Measurements from ENCODE around the gene MEIG1. TPM values are rescaled to one million over a fixed set of nuclear protein-coding genes. Genes with fewer than 3 reads are reported as not detected.

Gene MEIG1
- total and polyA plus RNA-seq, 2 of the 8 experiments (the other 6 are each of a cell fraction or from before 2014, with no cell fraction given), result not detected

DNA sequence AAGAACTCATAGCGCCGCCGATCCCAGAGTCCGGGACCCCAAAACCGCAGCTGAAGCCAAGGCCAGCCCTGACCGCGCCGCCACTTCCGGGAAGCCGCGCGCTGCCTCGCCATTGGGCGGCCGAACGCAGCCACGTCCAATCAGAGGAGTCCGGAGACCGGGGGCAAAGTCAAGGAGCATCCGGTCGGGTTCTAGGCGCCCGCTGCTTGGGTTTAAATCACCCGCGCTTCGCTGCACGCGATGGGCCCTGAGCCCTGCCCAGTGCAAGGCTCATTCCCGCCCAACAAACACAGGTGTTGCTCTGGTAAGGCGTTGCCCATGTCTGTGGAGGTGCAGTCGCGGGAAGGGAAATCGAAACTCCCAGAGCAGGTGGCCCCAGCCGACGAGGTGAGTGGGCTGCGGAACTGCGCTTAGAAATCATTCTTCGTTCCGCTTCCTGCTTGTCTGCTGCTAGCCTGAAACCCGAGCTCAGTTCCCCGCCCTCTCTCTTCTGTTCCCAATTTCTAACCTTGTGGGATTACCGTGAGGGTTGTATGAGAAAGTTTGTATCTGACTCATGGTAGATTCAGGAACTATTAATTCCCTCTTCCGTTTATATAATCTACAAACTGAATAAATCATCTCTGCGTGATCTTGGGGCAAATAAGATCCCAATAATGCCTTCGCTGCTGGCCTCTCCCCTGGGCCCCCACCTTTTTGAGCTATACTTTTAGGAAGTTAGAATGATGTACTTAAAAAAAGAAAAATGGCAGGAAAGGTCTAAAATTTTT lies 5.0 kb upstream of the MEIG1 start, which contains the start of gene DCLRE1C (continued):
- no peak for TF ChIP-seq RNF2 (IDR thresholded peaks at IDR 0.05; ENCODE audit: borderline replicate concordance, low read depth, low read length, missing control alignments, poor library complexity, severe bottlenecking)
- peak; percentile 54; the same call in 1 of the 2 replicates for TF ChIP-seq SP1 (IDR thresholded peaks at IDR 0.05; ENCODE audit: low read depth, low read length)
- 0 out of 2 replicates have a peak, but pooled peaks have one; percentile 6 for TF ChIP-seq EGR1 (IDR thresholded peaks at IDR 0.05; ENCODE audit: borderline replicate concordance, low read depth, low read length)
- peak; percentile 81 for TF ChIP-seq GABPA (IDR thresholded peaks at IDR 0.05; ENCODE audit: borderline replicate concordance, insufficient read depth, low read length)
- peak; percentile 86; the same call in 1 of the 2 replicates for TF ChIP-seq RBBP5 (IDR thresholded peaks at IDR 0.05; ENCODE audit: borderline replicate concordance, low read depth, low read length)
- TF ChIP-seq, protein P1, sequence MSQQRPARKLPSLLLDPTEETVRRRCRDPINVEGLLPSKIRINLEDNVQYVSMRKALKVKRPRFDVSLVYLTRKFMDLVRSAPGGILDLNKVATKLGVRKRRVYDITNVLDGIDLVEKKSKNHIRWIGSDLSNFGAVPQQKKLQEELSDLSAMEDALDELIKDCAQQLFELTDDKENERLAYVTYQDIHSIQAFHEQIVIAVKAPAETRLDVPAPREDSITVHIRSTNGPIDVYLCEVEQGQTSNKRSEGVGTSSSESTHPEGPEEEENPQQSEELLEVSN (IDR thresholded peaks at IDR 0.05), result peak; percentile 98
- TF ChIP-seq KDM5A (IDR thresholded peaks at IDR 0.05; ENCODE audit: low read length), result 0 out of 2 replicates have a peak, but pooled peaks have one; percentile 31
- no peak; the same call in 1 of the 2 replicates for TF ChIP-seq CREB1 (IDR thresholded peaks at IDR 0.05)
- peak; percentile 95 for TF ChIP-seq MAX (IDR thresholded peaks at IDR 0.05)
- peak; percentile 79 for TF ChIP-seq TAF1 (IDR thresholded peaks at IDR 0.05; ENCODE audit: low read depth, low read length)
- TF ChIP-seq TBP (IDR thresholded peaks at IDR 0.05; ENCODE audit: low read depth, low read length), result peak; percentile 44
- peak; percentile 64 for TF ChIP-seq POLR2AphosphoS5 (IDR thresholded peaks at IDR 0.05; ENCODE audit: low read depth, low read length)

Measured in H1 (cell line).